Measurements from ENCODE around the gene CACNA1G.

The CACNA1G gene

GRCh38 chr17:50634224-50634914 lies 73.9 kb downstream of the CACNA1G start, which contains the start of gene ABCC3:
ABCC3 (plus strand) TSS chr17:50634881; CDS start chr17:50634937, 56 bp downstream.
- ChIA-PET POLR2A (ENCODE audit: low non-redundant PET) (no interaction called here), CTCF (interaction anchor here (0.6 to 1.4 kb wide), 2 partner anchors 62 to 84 kb away, joined by 4 to 6 read pairs; no protein-coding TSS in a partner anchor)
- peak within 1 kb of the TSS; percentile 98 for H3K27ac ChIP-seq
- TF ChIP-seq, protein P1, sequence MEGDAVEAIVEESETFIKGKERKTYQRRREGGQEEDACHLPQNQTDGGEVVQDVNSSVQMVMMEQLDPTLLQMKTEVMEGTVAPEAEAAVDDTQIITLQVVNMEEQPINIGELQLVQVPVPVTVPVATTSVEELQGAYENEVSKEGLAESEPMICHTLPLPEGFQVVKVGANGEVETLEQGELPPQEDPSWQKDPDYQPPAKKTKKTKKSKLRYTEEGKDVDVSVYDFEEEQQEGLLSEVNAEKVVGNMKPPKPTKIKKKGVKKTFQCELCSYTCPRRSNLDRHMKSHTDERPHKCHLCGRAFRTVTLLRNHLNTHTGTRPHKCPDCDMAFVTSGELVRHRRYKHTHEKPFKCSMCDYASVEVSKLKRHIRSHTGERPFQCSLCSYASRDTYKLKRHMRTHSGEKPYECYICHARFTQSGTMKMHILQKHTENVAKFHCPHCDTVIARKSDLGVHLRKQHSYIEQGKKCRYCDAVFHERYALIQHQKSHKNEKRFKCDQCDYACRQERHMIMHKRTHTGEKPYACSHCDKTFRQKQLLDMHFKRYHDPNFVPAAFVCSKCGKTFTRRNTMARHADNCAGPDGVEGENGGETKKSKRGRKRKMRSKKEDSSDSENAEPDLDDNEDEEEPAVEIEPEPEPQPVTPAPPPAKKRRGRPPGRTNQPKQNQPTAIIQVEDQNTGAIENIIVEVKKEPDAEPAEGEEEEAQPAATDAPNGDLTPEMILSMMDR (conservative IDR thresholded peaks at IDR 0.05; ENCODE audit: low read depth): no peak
- DNase-seq (ENCODE audit: low spot score): peak; percentile 68

DNA sequence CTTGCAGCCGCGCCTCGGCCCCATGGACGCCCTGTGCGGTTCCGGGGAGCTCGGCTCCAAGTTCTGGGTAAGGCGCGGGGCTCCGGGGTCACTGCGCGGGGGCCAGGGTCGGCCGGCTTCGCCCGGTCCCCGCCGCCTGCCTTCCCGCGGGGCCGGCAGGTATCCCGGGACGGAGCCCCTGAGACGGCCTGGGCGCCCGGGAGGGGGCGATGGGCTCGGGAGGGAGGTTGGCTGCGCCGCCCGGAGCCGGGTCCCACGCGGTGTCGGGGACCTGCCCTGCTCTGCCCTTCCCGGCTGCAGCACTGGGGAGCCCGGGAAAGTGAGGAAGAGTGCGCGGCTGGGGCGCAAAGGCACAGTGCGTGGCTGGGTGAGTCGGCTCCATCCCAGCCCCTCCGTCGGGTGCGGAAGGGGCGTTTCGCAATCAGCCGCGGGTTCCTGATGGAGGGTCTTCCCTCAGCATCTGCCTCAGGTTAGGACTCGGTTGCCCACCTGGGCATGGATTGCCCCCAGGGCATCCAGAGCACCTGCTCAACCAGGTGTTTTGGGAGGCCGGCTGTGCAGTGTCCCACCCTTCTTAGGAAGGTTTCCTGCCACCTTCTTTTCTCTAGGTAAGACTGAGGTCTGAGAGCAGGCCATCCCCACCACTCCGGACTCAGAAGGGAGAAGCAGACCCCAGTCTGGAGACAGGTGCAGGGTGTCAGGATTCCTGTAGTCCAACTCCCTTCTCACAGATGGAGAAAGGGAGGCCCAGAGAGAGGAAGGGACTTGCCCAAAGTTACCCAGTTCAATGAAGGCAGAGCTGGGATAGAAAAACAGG lies 74.6 kb downstream of the CACNA1G start:
- peak overlapping the region; percentile 98 for H3K27ac ChIP-seq
- POLR2A ChIA-PET (ENCODE audit: low non-redundant PET): interaction anchor here (0.6 kb wide), 1 partner anchor 27 kb away, joined by 9 read pairs; no protein-coding TSS in a partner anchor
- DNase-seq (ENCODE audit: low spot score): no peak
- CTCF ChIA-PET: interaction anchor here (0.5 to 1.4 kb wide), 5 partner anchors 34 to 181 kb away, joined by 3 to 6 read pairs (median 4); no protein-coding TSS in a partner anchor
- TF ChIP-seq, protein P1 (conservative IDR thresholded peaks at IDR 0.05; ENCODE audit: low read depth): no peak

DNA sequence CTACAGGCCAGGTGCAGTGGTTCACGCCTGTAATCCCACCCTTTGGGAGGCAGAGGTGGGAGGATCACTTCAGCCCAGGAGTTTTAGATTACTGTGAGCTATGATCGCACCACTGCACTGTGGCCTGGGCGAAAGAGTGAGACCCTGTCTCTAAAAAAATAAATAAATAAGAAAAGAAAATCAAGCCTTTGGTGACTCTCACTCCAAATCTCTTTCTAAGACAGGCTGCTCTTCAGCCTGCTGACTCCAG lies 75.1 kb downstream of the CACNA1G start:
- ChIA-PET CTCF (interaction anchor here (0.5 to 1.4 kb wide), 5 partner anchors 33 to 257 kb away, joined by 3 to 5 read pairs (median 4); no protein-coding TSS in a partner anchor), POLR2A (ENCODE audit: low non-redundant PET) (interaction anchor here (0.6 kb wide), 1 partner anchor 26 kb away, joined by 9 read pairs; no protein-coding TSS in a partner anchor)
- DNase-seq (ENCODE audit: low spot score): no peak
- TF ChIP-seq, protein P1 (conservative IDR thresholded peaks at IDR 0.05; ENCODE audit: low read depth): no peak
- peak overlapping the region; percentile 98 for H3K27ac ChIP-seq

DNA sequence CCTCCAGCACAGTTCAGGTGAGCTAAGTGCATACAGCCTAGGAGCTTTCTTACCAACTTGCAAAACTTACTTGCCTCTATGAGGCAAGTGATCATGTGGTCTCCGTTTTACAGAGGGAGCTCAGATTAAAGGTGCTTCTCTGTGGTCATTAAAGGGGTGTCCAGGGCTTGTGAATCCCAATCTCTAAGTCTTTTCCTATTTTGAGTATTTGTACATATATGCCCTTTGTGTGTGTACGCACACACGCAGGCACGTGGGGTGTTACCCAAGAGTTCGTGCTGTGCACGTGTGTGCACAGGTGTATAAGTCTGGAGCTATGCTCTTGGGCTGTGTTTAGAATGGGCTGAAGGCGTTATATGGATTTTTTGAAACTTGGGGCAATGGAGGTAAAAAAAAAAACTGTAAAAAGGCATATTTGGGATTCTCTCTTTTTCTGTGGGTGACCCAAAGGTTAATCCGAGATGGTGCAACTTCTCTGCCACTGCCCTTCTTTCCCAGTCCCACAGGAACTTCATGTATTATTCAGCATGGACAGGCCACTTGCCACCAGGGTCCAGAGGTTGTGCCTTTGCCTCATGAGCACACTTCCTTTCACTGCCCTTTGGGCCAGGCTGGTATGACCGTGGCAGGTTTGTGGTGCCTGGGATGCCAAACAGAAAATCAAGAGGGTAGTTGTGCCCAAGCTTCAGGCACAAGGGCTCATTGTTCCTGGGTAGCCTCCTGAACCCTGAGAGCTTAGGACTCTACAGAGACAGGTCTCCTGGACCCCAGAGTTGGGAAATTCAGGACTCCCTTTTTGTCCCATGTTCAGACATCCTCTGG lies 75.7 kb downstream of the CACNA1G start:
- ChIA-PET POLR2A (ENCODE audit: low non-redundant PET) (interaction anchor here (0.6 to 0.9 kb wide), 2 partner anchors 26 to 39 kb away, joined by 4 to 9 read pairs; no protein-coding TSS in a partner anchor), CTCF (interaction anchor here (0.5 to 0.6 kb wide), 3 partner anchors 11 to 258 kb away, joined by 3 to 4 read pairs (median 3); no protein-coding TSS in a partner anchor)
- TF ChIP-seq, protein P1 (conservative IDR thresholded peaks at IDR 0.05; ENCODE audit: low read depth): no peak
- peak overlapping the region; percentile 98 for H3K27ac ChIP-seq
- DNase-seq (ENCODE audit: low spot score): no peak

GRCh38 chr17:50636804-50637195 lies 76.3 kb downstream of the CACNA1G start:
- POLR2A ChIA-PET (ENCODE audit: low non-redundant PET): interaction anchor here (0.9 kb wide), 1 partner anchor 38 kb away, joined by 4 read pairs; no protein-coding TSS in a partner anchor
- CTCF ChIA-PET: interaction anchor here (0.6 kb wide), 1 partner anchor 10 kb away, joined by 3 read pairs; no protein-coding TSS in a partner anchor
- TF ChIP-seq, protein P1 (conservative IDR thresholded peaks at IDR 0.05; ENCODE audit: low read depth): no peak

More at GRCh38 chr17:50636804-50637195, 76.3 kb downstream of the CACNA1G start:
- peak overlapping the region; percentile 98 for H3K27ac ChIP-seq
- DNase-seq (ENCODE audit: low spot score): no peak

Data from RWPE1 (cell line).